Astrocyte (in vitro differentiated cells and primary cell): Measurements from ENCODE around the gene CDR2L.

Source experiments
- CTCF ChIP-seq: IDR thresholded peaks from 2 replicates; pipeline ENCODE4 v1.5.1; 2011; ENCODE audit warnings: low read depth, mild to moderate bottlenecking, inconsistent platforms, low read length, moderate library complexity; ENCODE audit not compliant: insufficient read depth
- EZH2 ChIP-seq: IDR thresholded peaks from 2 replicates; pipeline ENCODE4 v1.6.1; 2012; ENCODE audit warnings: mild to moderate bottlenecking, low read length, inconsistent platforms; ENCODE audit not compliant: insufficient read depth

GRCh38 chr17:74956093-74956492 is 31.3 kb upstream of the CDR2L start:
- TF ChIP-seq CTCF: no peak
- no peak for TF ChIP-seq EZH2
